WTC11 (cell line): ENCODE data around the gene CRACR2A. TPM values are rescaled to one million over a fixed set of nuclear protein-coding genes. Genes with fewer than 3 reads are reported as not detected.

ENCODE experiments used
- ATAC-seq: fragments of 200-7000 bp; cut with Tn5 transposase; 2 replicates; pipeline ENCODE4 v1.10.0; 2021; ENCODE audit warnings: mild to moderate bottlenecking, moderate library complexity
- CTCF ChIA-PET: fragments of 300-600 bp; sonication (Branson Sonifier 250); formaldehyde crosslinking; loops from one replicate; lab custom pipeline; 2021; ENCODE audit warnings: antibody characterized with exemption; lab: Charles Lee
- POLR2A ChIA-PET: fragments of 350-600 bp; sonication (Branson Sonifier 250); formaldehyde crosslinking; loops from one replicate; lab custom pipeline; 2021; ENCODE audit warnings: antibody characterized with exemption; lab: Charles Lee
- DNase-seq: peaks from one replicate; pipeline ENCODE4 v3.0.0; 2021; ENCODE audit warnings: low spot score
- H3K27ac Mint-ChIP-seq: 2 replicates; pipeline ENCODE4 v1.8.0; 2021; ENCODE audit warnings: mixed read lengths
- H3K27me3 Mint-ChIP-seq: 2 replicates; pipeline ENCODE4 v1.8.0; 2021; ENCODE audit warnings: low read depth, mild to moderate bottlenecking, moderate library complexity, mixed read lengths
- H3K36me3 Mint-ChIP-seq: 2 replicates; pipeline ENCODE4 v1.8.0; 2021; ENCODE audit warnings: mixed read lengths
- H3K4me1 Mint-ChIP-seq: 2 replicates; pipeline ENCODE4 v1.8.0; 2022; ENCODE audit warnings: mixed read lengths
- H3K4me3 Mint-ChIP-seq: 2 replicates; pipeline ENCODE4 v1.8.0; 2021; ENCODE audit warnings: mild to moderate bottlenecking, moderate library complexity, mixed read lengths
- H3K9me3 Mint-ChIP-seq: 2 replicates; pipeline ENCODE4 v1.8.0; 2021; ENCODE audit warnings: mixed read lengths
- ATF1 ChIP-seq: sonication (generic); formaldehyde crosslinking; IDR thresholded peaks from 2 replicates; pipeline ENCODE4 v1.8.1; 2023; ENCODE audit warnings: mild to moderate bottlenecking, moderate library complexity, missing genetic modification reagents
- ESRRA ChIP-seq: sonication (generic); formaldehyde crosslinking; IDR thresholded peaks from 2 replicates; pipeline ENCODE4 v1.8.1; 2022; ENCODE audit warnings: mild to moderate bottlenecking, missing genetic modification reagents, borderline replicate concordance
- FOXK1 ChIP-seq: sonication (generic); formaldehyde crosslinking; IDR thresholded peaks from 2 replicates; pipeline ENCODE4 v1.8.0; 2022; ENCODE audit warnings: mild to moderate bottlenecking, moderate library complexity, missing genetic modification reagents
- GABPB1 ChIP-seq: sonication (generic); formaldehyde crosslinking; IDR thresholded peaks from 2 replicates; pipeline ENCODE4 v1.8.1; 2023; ENCODE audit warnings: mild to moderate bottlenecking, missing genetic modification reagents
- JAZF1 ChIP-seq: fragments of 250-450 bp; sonication (Bioruptor Pico); IDR thresholded peaks from 2 replicates; pipeline ENCODE4 v1.9.0; 2021; ENCODE audit warnings: moderate library complexity, mild to moderate bottlenecking, inconsistent platforms
- JUN ChIP-seq: sonication (generic); formaldehyde crosslinking; IDR thresholded peaks from 2 replicates; pipeline ENCODE4 v1.8.0; 2023; ENCODE audit warnings: mild to moderate bottlenecking, missing genetic modification reagents
- NR1H2 ChIP-seq: sonication (generic); formaldehyde crosslinking; IDR thresholded peaks from 2 replicates; pipeline ENCODE4 v1.9.0; 2021; ENCODE audit warnings: mild to moderate bottlenecking, moderate library complexity, missing genetic modification reagents
- NR2C2 ChIP-seq: sonication (generic); formaldehyde crosslinking; IDR thresholded peaks from 2 replicates; pipeline ENCODE4 v1.8.0; 2022; ENCODE audit warnings: mild to moderate bottlenecking, missing genetic modification reagents
- NR3C1 ChIP-seq: sonication (generic); formaldehyde crosslinking; conservative IDR thresholded peaks from 2 replicates; pipeline ENCODE4 v1.8.1; 2023; ENCODE audit warnings: low read depth, mild to moderate bottlenecking, missing genetic modification reagents
- SMAD4 ChIP-seq: sonication (generic); formaldehyde crosslinking; IDR thresholded peaks from 2 replicates; pipeline ENCODE4 v1.8.0; 2022; ENCODE audit warnings: mild to moderate bottlenecking, missing genetic modification reagents
- SOX15 ChIP-seq: fragments of 250-450 bp; sonication (Bioruptor Pico); IDR thresholded peaks from 2 replicates; pipeline ENCODE4 v1.9.0; 2021; ENCODE audit warnings: mild to moderate bottlenecking
- TP53 ChIP-seq: sonication (generic); formaldehyde crosslinking; IDR thresholded peaks from 2 replicates; pipeline ENCODE4 v1.8.1; 2023; ENCODE audit warnings: mild to moderate bottlenecking, missing genetic modification reagents
- ZNF232 ChIP-seq: sonication (generic); formaldehyde crosslinking; IDR thresholded peaks from 2 replicates; pipeline ENCODE4 v1.8.0; 2022; ENCODE audit warnings: mild to moderate bottlenecking, missing genetic modification reagents
- ZNF396 ChIP-seq: fragments of 250-450 bp; sonication (Bioruptor Pico); IDR thresholded peaks from 2 replicates; pipeline ENCODE4 v1.8.0; 2021; ENCODE audit warnings: mild to moderate bottlenecking, moderate library complexity, borderline replicate concordance
- total RNA-seq: library from RNA; stranded (reverse); gene quantifications from 3 replicates; pipeline ENCODE4 v1.2.3, GENCODE V29; 2021
- TF ChIP-seq, protein P1 (sequence below): sonication (generic); formaldehyde crosslinking; IDR thresholded peaks from 2 replicates; pipeline ENCODE4 v1.8.1; 2023; ENCODE audit warnings: mild to moderate bottlenecking, missing genetic modification reagents
- TF ChIP-seq, protein P2 (sequence below): sonication (generic); formaldehyde crosslinking; IDR thresholded peaks from 2 replicates; pipeline ENCODE4 v1.8.1; 2022; ENCODE audit warnings: missing genetic modification reagents, borderline replicate concordance
- TF ChIP-seq, protein P3 (sequence below): sonication (generic); formaldehyde crosslinking; IDR thresholded peaks from 2 replicates; pipeline ENCODE4 v1.8.1; 2022; ENCODE audit warnings: low read depth, missing genetic modification reagents, borderline replicate concordance
- TF ChIP-seq, protein P4 (sequence below): sonication (generic); formaldehyde crosslinking; IDR thresholded peaks from 2 replicates; pipeline ENCODE4 v1.8.1; 2023; ENCODE audit warnings: mild to moderate bottlenecking, missing genetic modification reagents, moderate library complexity
- TF ChIP-seq, protein P5 (sequence below): sonication (generic); formaldehyde crosslinking; IDR thresholded peaks from 2 replicates; pipeline ENCODE4 v1.8.1; 2022; ENCODE audit warnings: low read depth, mild to moderate bottlenecking, moderate library complexity, missing genetic modification reagents, borderline replicate concordance

CRACR2A gene
- total RNA-seq, 1 experiment from 2014 or later: 2.6 TPM

DNA sequence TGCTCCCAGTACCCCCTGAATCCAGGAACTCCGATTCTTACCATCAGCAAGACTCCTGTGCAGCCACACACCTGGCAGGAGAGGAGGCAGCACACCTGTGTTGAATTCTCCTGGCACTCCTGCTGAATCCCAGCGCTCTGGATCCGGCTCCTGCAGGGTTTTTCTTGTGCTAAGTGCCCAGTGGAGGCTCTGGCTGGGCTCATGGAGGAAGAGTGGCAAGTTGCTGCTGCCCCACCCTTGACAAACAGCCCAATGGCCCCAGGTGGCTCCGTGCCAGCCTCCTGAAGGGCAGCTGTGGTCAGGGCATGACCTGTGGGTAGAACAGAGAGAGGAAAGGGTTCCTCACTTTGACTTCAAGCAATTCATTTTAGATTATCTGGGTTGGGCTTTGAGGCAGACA lies 20.0 kb downstream of the CRACR2A start (continued):
- TF ChIP-seq, protein P1, sequence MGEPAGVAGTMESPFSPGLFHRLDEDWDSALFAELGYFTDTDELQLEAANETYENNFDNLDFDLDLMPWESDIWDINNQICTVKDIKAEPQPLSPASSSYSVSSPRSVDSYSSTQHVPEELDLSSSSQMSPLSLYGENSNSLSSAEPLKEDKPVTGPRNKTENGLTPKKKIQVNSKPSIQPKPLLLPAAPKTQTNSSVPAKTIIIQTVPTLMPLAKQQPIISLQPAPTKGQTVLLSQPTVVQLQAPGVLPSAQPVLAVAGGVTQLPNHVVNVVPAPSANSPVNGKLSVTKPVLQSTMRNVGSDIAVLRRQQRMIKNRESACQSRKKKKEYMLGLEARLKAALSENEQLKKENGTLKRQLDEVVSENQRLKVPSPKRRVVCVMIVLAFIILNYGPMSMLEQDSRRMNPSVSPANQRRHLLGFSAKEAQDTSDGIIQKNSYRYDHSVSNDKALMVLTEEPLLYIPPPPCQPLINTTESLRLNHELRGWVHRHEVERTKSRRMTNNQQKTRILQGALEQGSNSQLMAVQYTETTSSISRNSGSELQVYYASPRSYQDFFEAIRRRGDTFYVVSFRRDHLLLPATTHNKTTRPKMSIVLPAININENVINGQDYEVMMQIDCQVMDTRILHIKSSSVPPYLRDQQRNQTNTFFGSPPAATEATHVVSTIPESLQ (CRISPR knock-in tag): no peak
- TF ChIP-seq ZNF232 (CRISPR knock-in tag) (no peak), NR1H2 (CRISPR knock-in tag) (no peak), SOX15 (CRISPR knock-in tag) (no peak)

DNA sequence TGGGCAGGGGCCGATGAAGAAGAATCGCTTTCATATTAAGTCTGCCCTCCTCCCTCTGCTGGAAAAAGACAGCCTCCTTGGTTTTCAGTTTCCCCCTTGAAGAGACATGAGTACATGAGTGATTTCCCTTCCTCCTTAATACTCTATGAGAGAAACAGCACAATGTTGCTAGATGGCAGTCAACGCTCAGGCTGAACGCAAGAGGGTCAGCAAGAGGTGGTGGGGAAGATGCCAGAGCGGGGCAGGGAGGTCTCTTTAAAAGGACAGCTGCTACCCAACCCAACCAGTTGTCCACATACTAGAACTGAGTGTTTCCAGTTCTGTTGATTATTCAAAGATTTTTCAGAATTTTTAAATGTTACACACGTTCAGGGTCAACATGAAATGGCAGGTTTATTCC lies 22.8 kb downstream of the CRACR2A start:
- H3K9me3 Mint-ChIP-seq: peaks cover 3% of the 10 kb centered on the region
- ChIA-PET POLR2A (no interaction called here), CTCF (no interaction called here)
- no peak for TF ChIP-seq ZNF232 (CRISPR knock-in tag)
- no peak for TF ChIP-seq SOX15 (CRISPR knock-in tag)
- TF ChIP-seq, protein P2, sequence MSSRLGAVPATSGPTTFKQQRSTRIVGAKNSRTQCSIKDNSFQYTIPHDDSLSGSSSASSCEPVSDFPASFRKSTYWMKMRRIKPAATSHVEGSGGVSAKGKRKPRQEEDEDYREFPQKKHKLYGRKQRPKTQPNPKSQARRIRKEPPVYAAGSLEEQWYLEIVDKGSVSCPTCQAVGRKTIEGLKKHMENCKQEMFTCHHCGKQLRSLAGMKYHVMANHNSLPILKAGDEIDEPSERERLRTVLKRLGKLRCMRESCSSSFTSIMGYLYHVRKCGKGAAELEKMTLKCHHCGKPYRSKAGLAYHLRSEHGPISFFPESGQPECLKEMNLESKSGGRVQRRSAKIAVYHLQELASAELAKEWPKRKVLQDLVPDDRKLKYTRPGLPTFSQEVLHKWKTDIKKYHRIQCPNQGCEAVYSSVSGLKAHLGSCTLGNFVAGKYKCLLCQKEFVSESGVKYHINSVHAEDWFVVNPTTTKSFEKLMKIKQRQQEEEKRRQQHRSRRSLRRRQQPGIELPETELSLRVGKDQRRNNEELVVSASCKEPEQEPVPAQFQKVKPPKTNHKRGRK: no peak
- no peak for TF ChIP-seq NR3C1 (CRISPR knock-in tag)
- TF ChIP-seq, all 79 proteins: peak for 0
- H3K27ac Mint-ChIP-seq: no peak overlapping the region
- H3K27me3 Mint-ChIP-seq: no peaks in the 10 kb centered on the region
- H3K4me3 Mint-ChIP-seq: no peak overlapping the region
- H3K36me3 Mint-ChIP-seq: no peaks in the 10 kb centered on the region
- DNase-seq (no peak), ATAC-seq (no peak)
- H3K4me1 Mint-ChIP-seq: peaks cover 31% of the 10 kb centered on the region

DNA sequence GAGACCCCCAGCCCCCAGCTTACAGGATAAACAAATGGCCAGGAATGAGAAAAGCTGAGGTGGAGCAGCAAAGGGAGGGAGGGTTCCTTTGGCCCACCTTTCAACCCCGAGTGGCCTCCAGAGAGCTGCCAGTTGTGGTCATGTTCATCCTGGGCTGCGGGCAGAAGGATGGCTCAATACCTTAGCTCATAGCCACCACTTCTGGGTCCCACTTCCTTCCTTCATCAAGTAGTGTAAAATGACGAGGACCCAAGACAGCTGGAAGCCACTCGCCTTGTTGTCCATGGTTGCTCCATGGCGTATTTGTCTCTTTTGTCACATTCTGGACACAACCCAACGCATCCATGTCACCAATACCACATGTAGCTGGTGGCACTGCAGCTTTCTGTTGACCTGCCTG lies 24.2 kb downstream of the CRACR2A start:
- Mint-ChIP-seq H3K9me3 (peaks cover 14% of the 10 kb centered on the region), H3K4me1 (peaks cover 33% of the 10 kb centered on the region), H3K27ac (no peak overlapping the region), H3K36me3 (peaks cover 3% of the 10 kb centered on the region), H3K4me3 (no peak overlapping the region), H3K27me3 (no peaks in the 10 kb centered on the region)
- TF ChIP-seq FOXK1 (CRISPR knock-in tag): no peak
- TF ChIP-seq, protein P3, sequence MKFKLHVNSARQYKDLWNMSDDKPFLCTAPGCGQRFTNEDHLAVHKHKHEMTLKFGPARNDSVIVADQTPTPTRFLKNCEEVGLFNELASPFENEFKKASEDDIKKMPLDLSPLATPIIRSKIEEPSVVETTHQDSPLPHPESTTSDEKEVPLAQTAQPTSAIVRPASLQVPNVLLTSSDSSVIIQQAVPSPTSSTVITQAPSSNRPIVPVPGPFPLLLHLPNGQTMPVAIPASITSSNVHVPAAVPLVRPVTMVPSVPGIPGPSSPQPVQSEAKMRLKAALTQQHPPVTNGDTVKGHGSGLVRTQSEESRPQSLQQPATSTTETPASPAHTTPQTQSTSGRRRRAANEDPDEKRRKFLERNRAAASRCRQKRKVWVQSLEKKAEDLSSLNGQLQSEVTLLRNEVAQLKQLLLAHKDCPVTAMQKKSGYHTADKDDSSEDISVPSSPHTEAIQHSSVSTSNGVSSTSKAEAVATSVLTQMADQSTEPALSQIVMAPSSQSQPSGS: no peak
- TF ChIP-seq GABPB1 (CRISPR knock-in tag): no peak
- no peak for TF ChIP-seq JAZF1
- TF ChIP-seq, protein P4, sequence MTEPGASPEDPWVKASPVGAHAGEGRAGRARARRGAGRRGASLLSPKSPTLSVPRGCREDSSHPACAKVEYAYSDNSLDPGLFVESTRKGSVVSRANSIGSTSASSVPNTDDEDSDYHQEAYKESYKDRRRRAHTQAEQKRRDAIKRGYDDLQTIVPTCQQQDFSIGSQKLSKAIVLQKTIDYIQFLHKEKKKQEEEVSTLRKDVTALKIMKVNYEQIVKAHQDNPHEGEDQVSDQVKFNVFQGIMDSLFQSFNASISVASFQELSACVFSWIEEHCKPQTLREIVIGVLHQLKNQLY: no peak
- TF ChIP-seq, protein P2: no peak
- TF ChIP-seq ESRRA (CRISPR knock-in tag): no peak
- no peak for TF ChIP-seq ATF1 (CRISPR knock-in tag)
- TF ChIP-seq NR2C2 (CRISPR knock-in tag): no peak
- TF ChIP-seq, protein P5, sequence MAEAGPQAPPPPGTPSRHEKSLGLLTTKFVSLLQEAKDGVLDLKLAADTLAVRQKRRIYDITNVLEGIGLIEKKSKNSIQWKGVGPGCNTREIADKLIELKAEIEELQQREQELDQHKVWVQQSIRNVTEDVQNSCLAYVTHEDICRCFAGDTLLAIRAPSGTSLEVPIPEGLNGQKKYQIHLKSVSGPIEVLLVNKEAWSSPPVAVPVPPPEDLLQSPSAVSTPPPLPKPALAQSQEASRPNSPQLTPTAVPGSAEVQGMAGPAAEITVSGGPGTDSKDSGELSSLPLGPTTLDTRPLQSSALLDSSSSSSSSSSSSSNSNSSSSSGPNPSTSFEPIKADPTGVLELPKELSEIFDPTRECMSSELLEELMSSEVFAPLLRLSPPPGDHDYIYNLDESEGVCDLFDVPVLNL (CRISPR knock-in tag): no peak
- no peak for TF ChIP-seq TP53 (CRISPR knock-in tag)
- TF ChIP-seq JUN (CRISPR knock-in tag): no peak
- no peak for TF ChIP-seq SMAD4
- no peak for TF ChIP-seq ZNF396 (CRISPR knock-in tag)
- no peak for ATAC-seq
- no peak for DNase-seq
- CTCF ChIA-PET: interaction anchor here (0.5 kb wide), 1 partner anchor 300 kb away, joined by 3 read pairs; no protein-coding TSS in a partner anchor
- POLR2A ChIA-PET: no interaction called here
